Fibroblast of skin of scalp (primary cell): ENCODE measurements around the gene EAF1.
"Not testable (repeated sequence)": the region's sequence is repeated elsewhere in the genome, so short reads cannot be mapped to it uniquely, and the experiment has no call there.

ENCODE experiments used
- DNase-seq: peaks from one replicate; pipeline ENCODE4 v3.0.0-alpha.2; 2013

Gene EAF1

DNA sequence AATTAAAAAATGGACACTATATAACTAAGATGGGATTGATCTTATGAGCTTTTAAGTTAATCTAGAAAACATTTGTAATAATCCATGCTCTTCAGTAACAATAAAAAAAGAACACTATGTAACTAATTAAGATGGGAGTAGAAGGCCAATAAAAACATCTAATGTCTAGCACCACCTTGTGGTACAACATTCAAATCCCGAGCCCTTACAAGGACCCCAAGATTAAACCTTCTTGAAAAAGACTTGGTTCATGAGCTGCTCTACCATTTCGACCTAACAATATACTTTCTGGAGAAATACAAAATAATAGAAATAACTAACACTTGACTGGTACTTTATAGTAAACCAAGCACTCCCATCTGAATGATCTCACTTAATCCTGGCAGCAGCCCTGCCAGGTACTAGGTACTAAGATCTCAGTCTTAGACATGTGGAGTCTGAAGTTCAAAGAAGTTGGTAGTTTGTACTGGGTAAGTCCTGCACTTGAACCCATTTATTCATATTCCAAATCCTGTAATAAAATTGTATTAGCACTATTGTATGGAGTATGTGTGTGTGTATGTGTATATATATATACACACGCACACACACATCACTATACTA lies 21.8 kb upstream of the EAF1 start:
- DNase-seq: peak; percentile 60

DNA sequence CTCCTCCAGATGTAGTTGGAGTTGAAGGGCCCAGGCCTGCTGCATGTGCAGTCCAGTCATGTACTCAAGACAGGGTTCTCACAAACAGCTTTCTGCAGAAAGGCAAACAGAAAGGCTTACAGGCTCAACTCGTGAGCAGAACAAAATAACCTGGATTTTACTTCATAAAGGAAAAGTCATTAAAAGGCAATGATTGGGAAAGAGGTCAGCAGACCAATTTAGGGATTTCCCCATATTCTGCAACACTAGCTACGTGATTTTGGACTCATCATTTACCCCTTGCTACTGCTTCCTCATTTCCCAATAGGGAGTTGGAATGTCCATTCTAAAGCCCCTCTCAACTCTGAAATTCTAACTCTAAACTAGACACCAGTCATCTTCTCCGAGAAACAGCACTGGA lies 18.2 kb upstream of the EAF1 start:
- no peak for DNase-seq

DNA sequence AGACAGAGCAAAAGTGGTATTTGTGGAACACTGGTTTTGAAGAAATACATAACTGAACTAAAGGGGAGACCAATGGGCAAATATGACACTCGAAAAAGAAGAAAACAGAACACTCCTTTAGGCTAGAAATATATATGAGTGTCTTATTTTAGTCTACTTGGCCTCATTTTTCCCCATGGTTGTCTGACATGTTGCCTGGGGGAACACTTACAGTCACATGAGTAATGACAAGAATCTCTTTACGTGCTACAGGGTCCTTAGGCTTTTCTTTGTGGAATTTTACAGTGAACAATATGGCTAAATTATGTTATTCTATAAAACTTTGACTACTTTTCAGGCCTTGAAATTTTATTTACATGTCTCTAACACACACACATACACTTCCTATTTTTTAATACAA lies 17.6 kb upstream of the EAF1 start:
- DNase-seq: no peak

DNA sequence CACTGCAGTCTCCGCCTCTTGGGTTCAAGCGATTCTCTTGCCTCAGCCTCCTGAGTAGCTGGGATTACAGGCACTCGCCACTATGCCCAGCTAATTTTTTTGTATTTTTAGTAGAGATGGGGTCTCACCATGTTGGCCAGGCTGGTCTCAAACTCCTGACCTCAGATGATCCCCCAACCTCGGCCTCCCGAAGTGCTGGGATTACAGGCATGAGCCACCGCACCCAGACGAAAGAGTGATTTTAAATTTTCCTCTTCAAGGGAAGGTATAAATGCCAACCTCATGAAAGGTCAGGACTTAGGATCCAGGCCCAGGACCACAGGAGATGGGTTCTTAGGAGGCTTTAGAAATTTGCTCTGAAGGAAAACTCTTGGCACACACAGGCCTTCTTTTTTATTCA lies 16.4 kb upstream of the EAF1 start:
- DNase-seq: not testable (repeated sequence)

DNA sequence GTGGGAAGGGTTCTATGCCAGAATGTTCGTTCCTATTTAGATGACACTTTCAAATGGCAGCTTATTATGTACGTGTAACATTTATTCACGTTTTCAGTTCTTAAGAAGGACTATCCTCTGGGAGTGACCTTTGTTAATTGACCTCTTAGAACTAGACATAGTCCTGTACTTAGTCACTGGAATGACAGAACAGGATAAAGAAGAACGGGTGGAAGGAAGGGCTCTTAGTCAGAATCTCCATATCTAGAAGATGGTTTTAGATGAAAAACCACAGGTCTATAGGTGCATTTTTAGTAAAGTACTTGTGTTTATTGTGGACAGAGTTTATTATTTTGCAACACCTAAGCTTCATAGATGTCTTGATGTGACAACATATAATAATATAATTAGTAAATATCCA lies 6.5 kb upstream of the EAF1 start:
- DNase-seq: no peak

DNA sequence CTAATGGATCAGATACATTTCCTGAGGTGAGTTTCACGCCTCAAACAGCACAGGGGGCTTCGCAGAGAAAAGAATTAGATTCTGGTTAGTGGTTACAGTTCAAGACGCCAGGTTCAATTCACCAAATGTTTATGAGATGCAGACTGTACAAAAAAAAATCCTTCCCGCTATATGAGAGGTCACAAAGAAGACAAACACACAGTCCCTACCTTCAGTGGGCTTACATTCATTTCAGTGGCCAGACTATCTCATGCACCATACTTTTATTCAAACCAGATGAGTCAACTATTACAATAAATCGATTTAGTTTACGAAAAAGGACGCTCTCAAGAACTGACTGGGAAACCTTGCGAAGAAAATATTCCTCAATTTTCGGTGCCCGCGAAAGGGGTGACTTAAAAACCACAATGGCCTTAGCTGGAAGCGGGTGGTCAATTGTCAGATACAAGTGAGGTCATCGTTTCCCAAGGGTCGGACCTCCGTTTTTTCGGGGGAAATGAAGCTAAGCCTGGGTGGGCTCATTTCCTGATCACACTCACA lies 749 bp upstream of the EAF1 start:
- no peak for DNase-seq

DNA sequence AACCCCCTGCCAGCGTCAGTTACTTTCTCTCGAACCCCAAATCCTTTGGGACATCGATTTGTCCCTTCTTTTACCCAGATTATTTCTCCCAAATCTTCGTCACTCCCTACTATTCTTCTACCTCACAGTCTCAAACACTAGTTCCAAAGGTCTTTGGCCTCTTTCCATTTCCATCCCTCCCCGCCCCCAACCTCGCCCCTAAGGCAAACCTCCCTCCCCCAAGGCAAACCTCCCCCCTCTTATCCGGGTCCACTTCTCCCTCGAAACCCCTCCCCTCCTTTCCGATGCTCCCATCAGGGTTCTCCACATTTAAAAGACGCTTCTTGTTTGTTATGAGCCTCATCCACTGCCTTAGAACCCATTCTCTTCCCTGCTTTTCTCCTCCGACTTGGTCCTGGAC lies 583 bp downstream of the EAF1 start:
- no peak for DNase-seq

DNA sequence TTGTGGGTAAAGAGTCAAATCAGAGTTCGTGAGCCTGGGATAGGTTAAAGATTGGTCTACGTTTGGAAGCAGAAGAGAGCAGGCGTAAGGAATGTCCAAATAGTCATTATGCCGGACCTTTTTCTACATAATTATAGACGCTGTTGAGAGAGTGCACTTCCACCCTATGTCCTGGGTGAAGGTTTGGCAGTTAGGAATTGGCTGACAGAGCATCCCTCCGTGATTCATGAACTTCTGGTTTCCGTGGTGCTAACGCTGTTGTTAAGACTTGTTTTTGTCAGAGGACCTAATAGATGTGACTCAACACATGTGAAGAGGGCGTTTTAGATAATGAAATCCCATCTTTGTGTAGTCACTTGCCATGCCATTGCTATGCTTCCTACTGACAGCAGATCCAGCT lies 1.1 kb downstream of the EAF1 start:
- peak; percentile 21 for DNase-seq

DNA sequence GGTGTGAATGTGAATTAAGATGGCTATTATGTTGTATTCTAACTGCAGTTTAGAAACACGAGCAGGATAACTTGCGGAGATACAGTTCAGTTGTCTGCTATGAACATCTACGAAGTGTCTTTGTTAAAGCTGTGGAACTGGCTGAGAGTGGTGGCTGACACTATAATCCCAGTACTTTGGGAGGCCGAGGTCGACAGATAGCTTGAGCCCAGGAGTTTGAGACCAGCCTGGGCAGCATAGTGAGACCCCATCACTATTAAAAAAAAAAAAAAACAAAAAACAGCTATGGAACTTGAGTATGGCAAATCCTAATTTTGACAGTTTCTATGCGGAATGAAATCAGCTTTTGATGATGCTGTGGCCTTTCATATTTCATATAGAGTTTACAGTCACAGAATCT lies 1.7 kb downstream of the EAF1 start:
- DNase-seq: no peak

DNA sequence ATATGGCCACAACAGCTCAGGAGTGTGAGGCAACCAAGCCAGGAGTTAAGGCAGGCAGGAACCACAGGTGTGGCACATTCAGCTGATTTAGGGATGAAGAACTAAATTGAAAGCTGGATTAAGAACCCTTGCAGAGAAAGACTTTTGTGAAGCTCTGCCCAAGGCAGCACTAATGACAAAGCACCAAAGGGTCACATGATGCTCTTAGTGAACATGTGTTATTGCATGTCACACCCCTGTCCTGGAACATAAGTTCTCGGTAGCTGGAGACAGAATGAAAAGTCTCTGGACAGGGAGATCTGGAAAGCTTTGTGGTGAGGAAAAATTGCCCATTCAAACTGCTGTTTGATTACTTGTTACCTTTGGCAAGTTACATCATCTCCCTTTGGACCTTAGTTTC lies 3.2 kb downstream of the EAF1 start:
- no peak for DNase-seq

DNA sequence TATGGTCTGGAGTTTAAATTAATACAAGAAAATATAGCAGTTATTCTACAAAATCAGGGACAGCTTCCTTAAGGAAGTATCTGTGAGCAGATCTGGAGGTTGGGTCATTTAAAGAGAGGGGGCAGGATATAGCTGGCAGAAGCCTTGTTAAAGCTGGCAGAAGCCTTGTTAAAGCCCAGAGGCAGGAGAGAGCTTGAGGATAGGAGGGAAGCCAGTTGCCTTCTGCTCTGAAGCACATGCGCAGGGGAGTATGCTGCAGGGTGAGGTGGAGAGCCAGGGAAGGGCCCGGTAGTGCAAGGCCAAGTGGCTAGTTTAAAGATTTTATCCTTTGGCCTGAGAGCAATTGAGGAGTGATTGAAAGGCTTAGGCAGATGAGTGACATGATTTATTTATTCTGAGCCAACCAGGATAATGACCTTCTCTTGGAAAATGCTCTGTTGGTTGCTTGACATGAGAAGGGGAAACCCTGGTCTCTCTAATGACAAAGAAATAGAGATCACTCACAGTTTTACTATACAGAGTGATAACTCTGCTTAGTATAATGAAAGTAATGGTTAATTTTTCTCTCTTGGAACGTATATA lies 3.9 kb downstream of the EAF1 start:
- DNase-seq: no peak

DNA sequence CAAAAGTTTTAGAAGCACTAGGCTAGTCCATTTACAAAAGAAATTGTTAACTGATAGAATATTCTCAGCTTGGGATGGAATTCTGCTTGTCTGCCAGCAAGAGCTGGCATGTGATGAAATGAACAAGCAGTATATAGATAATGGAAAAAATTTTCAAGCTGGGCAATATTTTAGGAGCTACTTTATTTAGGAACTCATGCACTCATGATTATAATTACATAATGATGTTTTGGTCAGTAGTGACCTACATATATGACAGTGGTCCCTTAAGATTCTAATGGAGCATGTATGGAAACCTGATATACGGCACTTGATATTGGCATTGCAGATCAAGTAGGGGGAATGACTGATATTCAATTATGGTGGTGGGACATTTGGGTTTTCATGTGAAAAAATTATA lies 6.1 kb downstream of the EAF1 start:
- no peak for DNase-seq

DNA sequence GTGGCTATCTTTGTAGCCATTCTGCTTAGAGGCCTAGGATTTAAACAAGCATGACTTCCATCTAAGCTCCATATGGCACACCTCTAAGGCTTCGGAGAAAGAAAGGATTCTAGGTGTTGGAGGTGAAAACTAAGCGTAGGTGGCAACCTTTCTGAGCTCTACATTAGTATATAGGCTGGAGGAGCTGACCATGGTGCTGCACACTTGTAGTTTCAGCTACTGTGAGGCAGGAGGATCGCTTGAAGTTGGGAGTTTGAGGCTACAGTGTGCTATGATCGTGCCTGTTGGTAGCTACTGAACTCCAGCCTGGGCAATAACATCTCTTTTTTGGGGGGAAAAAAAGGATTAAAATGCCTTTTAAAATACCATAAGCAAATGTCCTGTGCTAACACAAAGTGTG lies 7.4 kb downstream of the EAF1 start:
- no peak for DNase-seq

DNA sequence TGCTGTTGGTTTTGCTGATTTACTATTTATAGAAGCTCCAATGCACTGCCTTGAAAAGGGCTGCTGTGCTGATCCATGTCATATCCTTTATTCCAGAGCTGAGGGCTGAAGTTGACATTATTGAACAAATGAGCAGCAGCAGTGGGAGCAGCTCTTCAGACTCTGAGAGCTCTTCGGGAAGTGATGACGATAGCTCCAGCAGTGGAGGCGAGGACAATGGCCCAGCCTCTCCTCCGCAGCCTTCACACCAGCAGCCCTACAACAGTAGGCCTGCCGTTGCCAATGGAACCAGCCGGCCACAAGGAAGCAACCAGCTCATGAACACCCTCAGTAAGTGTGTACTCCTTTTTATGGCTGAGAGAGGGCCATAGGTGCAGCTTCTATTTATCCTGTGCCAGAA lies 8.8 kb downstream of the EAF1 start:
- no peak for DNase-seq

DNA sequence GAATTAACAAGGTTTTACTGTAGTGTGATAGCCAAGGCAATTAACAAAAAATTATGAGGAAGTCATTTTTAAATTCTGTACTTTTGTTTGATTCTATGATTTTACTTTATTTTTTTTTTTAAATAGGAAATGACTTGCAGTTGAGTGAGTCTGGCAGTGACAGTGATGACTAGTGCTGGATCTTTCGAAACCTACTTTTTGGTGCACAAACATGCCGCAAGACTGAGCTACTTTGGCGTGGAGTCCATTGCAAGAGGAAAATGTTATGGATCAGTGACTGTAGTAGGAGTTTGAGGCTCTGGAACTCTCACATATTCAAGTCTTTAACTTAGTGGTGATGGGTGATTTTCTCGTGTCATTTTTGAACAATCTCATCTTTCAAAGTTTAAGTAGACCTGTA lies 11.6 kb downstream of the EAF1 start:
- no peak for DNase-seq

DNA sequence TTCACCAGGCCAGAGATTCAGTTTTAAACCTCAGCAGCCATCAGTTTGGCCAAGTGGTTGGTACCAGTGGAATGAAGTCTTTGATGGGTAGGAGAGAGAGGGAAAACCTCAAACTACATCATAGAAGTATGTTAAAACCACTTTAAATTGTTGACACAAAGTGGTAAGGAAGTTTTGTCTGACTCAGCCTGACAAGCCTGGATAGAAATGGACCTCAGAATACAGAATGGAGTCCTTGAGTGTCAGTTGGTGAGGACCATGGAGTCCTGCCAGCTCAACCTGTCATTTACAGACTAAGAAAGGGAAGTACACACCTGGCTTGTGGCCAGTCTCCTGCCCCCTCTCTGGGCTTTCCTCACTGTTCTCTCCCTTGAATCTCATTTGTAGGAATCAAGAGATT lies 12.1 kb downstream of the EAF1 start:
- DNase-seq: no peak

DNA sequence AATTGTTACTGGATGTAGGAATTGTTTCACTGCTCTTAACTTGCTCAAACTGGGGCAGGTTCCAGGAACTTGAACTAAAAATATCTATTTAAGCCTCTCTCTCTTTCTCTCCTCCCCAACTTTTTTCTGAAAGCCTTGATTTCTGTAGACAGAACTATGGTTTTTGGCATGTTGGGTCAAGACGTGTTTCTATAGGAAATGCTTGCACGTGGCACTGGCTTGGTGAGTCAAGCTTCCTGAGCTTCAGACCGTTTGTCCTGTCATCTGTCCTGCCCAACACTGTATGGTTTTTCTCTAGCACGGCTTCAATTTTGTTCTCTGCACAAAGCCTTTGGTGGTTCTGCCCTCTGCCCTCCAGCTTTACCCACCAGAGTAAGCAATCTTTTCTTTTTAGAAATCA lies 13.5 kb downstream of the EAF1 start:
- no peak for DNase-seq

DNA sequence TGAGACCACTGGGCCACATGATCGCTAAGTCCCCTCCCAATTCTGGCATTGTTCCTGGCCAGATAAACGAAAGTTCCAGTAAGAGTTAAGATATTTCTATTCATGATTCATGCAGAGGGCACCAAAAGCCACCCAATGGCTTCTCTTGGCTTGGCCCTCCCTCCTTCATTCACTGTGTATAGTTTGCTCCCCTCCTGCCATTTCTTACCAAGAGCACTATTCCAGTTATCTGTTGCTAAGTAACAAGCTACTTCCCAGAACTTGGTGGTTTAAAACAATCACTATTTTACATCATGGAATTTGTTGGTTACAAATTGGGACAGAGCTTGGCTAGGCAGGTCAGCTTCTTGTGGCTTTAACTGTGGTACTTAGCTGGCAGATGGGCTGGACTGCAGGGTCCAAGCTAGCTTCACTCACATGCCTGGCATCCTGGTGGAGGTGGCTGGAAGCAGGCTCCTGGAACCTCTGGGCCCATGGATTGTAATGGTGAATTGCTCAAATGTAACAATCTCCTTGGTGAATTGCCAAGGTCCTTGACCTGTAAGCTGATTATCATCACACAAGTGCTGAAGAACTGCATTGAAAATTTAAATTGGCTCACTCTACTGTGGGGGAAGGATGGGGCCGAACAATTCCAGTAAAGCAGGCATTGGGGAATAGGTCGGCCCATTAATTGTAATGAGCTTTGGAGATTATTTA lies 16.6 kb downstream of the EAF1 start:
- DNase-seq: no peak

DNA sequence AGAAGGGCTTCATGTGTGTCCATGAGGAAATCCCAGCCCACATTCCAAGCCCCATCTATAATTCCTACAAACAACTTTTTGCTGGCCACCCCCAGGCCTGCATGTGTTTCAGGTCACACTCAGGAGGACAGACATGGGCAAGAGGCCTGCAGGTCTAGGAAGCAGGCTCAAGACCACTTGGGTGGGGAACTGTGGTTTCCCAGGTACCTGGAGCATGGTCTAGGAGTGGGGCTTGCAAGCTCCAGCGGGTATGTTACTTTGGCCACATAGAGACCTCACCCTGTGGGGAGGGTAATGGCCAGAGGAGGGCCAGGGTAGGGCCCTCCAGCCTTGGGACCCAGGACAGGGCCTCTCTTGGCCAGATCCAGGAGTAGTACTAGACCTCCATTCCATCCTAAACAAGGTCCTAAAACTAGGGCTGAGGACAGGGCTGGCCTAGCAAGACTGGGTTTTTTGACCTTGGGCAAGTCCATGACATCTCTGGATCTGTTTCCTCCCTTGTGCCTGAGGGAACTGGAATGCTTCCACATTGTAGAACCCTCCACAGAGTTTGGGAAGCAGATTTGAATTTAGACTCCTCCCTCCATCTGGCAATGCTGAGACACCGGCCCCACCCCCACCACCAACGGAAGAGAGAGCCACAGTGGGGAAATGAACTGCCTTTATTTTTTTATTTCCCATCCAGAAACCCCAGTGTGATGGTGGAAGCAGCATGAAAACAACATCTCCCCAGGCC lies 22.3 kb downstream of the EAF1 start:
- no peak for DNase-seq

DNA sequence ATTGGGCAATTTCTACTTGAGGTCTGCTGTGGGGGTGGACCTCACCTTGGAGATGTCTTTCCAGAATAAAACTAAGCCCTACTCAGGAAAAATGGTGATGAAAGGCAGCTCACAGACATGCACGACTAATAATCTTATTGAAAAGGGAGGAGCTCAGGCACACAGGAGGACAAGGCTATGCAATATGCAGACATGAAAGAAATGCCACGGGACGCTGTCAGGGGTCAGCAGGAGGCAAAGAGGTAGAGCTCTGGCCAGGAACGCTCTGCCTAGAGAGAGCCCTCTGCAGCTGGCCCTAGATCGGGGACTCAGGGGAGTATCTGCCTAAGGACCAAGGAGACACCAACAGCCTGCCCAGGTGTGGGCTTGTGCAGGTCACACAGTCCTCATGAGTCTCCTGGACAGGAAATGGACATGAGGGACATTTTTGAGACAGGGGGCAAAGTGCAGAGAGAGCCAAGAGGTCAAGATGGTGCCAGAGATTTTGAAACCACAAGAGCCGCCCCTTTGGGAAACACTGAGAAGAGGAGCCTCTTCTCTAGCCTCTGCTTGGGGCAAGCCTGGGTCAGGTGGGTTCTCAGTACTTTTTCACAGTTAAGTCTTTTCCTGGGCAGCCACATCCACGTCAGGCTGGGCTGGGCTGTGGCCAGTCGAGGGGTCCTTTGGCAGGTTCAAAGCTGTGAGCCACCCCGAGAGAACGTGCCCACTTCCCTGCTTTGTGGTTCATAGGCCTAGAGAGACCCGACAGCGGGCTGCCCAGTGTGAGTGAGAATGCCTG lies 23.2 kb downstream of the EAF1 start:
- no peak for DNase-seq

DNA sequence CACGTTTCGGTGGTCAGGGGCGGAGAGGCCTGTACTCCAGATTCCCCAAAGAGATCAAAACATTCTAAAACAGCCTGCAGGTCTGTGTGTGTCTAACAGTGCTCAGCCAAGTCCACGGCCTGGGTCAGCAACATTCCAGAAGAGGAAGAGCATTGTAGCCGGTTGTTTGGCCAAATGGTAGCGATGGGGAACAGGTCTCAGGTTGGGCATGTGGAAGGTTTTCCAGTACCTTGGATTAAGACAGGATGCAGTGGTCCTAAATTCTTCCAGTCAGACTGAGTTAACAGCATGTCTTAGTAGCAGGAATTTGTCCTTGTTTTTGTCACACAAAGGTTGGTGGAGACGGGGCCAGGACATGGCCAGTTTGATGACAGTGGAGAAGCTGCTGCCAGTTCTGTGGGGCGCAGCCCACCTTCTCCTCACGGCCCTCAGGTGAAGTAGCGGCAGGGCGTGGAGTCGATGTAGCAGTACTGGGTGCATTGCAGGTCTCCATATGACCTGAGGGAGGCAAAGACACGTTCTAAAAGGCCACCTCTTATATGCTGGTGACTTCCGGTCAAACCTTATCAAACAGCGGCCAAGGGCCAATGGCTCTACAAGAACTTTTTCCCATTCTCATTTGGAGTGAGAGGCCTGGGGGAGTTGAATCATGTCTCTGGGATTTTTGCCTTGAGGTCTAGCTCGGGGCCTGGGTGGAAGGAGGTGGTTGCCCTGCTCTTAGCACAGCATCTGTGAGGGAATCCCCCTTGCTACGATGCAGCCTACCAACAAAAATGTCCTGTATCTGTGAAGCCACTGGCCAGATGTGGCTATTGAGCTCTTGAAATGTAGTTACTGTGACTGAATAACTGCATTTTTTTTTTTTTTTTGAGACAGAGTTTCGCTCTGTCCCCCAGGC lies 24.1 kb downstream of the EAF1 start:
- DNase-seq: no peak

DNA sequence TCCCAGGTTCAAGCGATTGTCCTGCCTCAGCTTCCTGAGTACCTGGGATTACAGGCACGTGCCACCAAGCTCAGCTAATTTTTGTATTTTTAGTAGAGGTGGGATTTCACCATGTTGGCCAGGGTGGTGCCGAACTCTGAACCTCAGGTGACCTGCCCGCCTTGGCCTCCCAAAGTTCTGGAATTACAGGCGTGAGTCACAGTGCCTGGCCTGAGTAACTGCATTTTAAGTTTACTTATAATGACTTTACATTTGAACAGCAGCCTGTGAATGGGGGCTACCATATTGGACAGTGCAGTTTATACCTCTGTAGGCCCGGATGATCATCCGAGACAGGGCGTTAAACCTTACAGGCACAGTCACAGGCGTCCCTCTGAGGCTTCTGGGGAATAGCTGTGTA lies 24.8 kb downstream of the EAF1 start:
- no peak for DNase-seq
